Measurements from ENCODE around the gene ZBTB16. TPM values are rescaled to one million over a fixed set of nuclear protein-coding genes. Genes with fewer than 3 reads are reported as not detected.

ZBTB16 gene
- polyA plus RNA-seq, 1 donor from 2014 or later: 0.45 TPM

DNA sequence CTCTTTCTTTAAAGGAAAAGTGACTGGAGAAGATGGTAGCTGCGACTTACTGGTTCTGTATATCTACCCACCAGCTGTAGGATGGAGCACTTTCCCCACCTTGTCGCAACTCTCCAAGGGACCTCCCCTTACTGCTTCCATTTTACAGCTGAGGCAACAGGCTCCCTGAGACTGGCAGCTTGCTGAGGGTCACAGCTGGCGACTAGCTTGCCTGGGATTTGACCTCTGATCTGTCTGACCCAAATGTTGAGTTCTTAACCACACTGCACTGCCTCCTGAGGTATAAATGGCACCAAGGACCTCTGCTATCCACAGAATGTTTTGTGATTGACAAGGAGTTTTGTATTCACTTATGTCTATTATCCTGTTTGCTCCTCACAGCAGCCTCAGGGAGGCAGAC is 121.7 kb downstream of the ZBTB16 start:
- no peak overlapping the region for H3K27ac ChIP-seq (ENCODE audit: low read length)

DNA sequence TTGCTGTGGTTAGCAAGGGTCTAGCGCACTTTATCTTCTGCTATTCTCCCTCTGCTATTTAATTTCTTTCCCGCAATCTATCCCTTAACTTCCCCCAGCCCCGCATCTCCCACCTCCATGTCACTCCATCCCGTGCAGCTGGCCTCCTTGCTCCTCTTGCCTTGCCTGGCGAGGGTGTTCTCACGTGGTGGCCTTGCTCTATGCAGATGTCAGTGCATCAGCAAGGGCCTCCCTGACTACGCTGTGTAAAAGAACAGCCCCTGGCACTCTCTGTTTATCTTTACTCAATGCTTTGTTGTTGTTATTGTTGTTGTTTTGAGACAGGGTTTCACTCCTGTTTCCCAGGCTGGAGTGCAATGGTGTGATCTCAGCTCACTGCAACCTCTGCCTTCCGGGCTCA is 122.2 kb downstream of the ZBTB16 start:
- no peak overlapping the region for H3K9ac ChIP-seq (ENCODE audit: low read length)
- H3K9me2 ChIP-seq (ENCODE audit: insufficient read depth, low read length): no peaks in the 10 kb centered on the region
- H3K9me3 ChIP-seq (ENCODE audit: low read length): no peaks in the 10 kb centered on the region
- no peaks in the 10 kb centered on the region for H3K36me3 ChIP-seq (ENCODE audit: insufficient read depth, low read length)
- no peaks in the 10 kb centered on the region for H3F3A ChIP-seq (ENCODE audit: insufficient read depth, low read length, poor library complexity, severe bottlenecking)
- H4K20me1 ChIP-seq (ENCODE audit: insufficient read depth): no peaks in the 10 kb centered on the region
- H3K4me2 ChIP-seq (ENCODE audit: low read length): no peak overlapping the region
- H3K27me3 ChIP-seq (ENCODE audit: insufficient read depth, low read depth, low read length): no peaks in the 10 kb centered on the region
- H3K27ac ChIP-seq (ENCODE audit: low read length): no peak overlapping the region
- H3K79me2 ChIP-seq (replicated peaks; ENCODE audit: insufficient read depth, low read length): peaks cover 4% of the 10 kb centered on the region
- H3K4me3 ChIP-seq (ENCODE audit: low read length): no peak overlapping the region
- TF ChIP-seq EZH2 (IDR thresholded peaks at IDR 0.05; ENCODE audit: borderline replicate concordance, insufficient read depth, low read length, poor library complexity, severe bottlenecking): no peak
- TF ChIP-seq MXI1 (conservative IDR thresholded peaks at IDR 0.05; ENCODE audit: poor library complexity, severe bottlenecking): no peak
- TF ChIP-seq, protein P1, sequence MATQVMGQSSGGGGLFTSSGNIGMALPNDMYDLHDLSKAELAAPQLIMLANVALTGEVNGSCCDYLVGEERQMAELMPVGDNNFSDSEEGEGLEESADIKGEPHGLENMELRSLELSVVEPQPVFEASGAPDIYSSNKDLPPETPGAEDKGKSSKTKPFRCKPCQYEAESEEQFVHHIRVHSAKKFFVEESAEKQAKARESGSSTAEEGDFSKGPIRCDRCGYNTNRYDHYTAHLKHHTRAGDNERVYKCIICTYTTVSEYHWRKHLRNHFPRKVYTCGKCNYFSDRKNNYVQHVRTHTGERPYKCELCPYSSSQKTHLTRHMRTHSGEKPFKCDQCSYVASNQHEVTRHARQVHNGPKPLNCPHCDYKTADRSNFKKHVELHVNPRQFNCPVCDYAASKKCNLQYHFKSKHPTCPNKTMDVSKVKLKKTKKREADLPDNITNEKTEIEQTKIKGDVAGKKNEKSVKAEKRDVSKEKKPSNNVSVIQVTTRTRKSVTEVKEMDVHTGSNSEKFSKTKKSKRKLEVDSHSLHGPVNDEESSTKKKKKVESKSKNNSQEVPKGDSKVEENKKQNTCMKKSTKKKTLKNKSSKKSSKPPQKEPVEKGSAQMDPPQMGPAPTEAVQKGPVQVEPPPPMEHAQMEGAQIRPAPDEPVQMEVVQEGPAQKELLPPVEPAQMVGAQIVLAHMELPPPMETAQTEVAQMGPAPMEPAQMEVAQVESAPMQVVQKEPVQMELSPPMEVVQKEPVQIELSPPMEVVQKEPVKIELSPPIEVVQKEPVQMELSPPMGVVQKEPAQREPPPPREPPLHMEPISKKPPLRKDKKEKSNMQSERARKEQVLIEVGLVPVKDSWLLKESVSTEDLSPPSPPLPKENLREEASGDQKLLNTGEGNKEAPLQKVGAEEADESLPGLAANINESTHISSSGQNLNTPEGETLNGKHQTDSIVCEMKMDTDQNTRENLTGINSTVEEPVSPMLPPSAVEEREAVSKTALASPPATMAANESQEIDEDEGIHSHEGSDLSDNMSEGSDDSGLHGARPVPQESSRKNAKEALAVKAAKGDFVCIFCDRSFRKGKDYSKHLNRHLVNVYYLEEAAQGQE (IDR thresholded peaks at IDR 0.05; ENCODE audit: borderline replicate concordance): no peak
- TF ChIP-seq TAF1 (IDR thresholded peaks at IDR 0.05; ENCODE audit: low read depth): no peak
- TF ChIP-seq SMC3 (conservative IDR thresholded peaks at IDR 0.05; ENCODE audit: poor library complexity): no peak
- TF ChIP-seq POLR2AphosphoS5 (IDR thresholded peaks at IDR 0.05): no peak
- TF ChIP-seq, protein P2, sequence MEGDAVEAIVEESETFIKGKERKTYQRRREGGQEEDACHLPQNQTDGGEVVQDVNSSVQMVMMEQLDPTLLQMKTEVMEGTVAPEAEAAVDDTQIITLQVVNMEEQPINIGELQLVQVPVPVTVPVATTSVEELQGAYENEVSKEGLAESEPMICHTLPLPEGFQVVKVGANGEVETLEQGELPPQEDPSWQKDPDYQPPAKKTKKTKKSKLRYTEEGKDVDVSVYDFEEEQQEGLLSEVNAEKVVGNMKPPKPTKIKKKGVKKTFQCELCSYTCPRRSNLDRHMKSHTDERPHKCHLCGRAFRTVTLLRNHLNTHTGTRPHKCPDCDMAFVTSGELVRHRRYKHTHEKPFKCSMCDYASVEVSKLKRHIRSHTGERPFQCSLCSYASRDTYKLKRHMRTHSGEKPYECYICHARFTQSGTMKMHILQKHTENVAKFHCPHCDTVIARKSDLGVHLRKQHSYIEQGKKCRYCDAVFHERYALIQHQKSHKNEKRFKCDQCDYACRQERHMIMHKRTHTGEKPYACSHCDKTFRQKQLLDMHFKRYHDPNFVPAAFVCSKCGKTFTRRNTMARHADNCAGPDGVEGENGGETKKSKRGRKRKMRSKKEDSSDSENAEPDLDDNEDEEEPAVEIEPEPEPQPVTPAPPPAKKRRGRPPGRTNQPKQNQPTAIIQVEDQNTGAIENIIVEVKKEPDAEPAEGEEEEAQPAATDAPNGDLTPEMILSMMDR (IDR thresholded peaks at IDR 0.05; ENCODE audit: poor library complexity, severe bottlenecking): no peak
- TF ChIP-seq EP300 (conservative IDR thresholded peaks at IDR 0.05; ENCODE audit: poor library complexity, severe bottlenecking): no peak
- no peak for TF ChIP-seq RAD21 (conservative IDR thresholded peaks at IDR 0.05)
- no peak overlapping the region for H2AFZ ChIP-seq (ENCODE audit: low read depth, low read length)

More for the DNA sequence above, 121.7 kb downstream of the ZBTB16 start:
- no peaks in the 10 kb centered on the region for H3K9me3 ChIP-seq (ENCODE audit: low read length)
- H3K4me3 ChIP-seq (ENCODE audit: low read length): no peak overlapping the region
- no peak overlapping the region for H2AFZ ChIP-seq (ENCODE audit: low read depth, low read length)
- H3K9ac ChIP-seq (ENCODE audit: low read length): no peak overlapping the region
- H3F3A ChIP-seq (ENCODE audit: insufficient read depth, low read length, poor library complexity, severe bottlenecking): no peaks in the 10 kb centered on the region
- H3K79me2 ChIP-seq (replicated peaks; ENCODE audit: insufficient read depth, low read length): peaks cover 4% of the 10 kb centered on the region
- TF ChIP-seq, protein P1 (IDR thresholded peaks at IDR 0.05; ENCODE audit: borderline replicate concordance): no peak
- TF ChIP-seq TAF1 (IDR thresholded peaks at IDR 0.05; ENCODE audit: low read depth) (no peak), POLR2AphosphoS5 (IDR thresholded peaks at IDR 0.05) (no peak), RAD21 (conservative IDR thresholded peaks at IDR 0.05) (no peak), EP300 (conservative IDR thresholded peaks at IDR 0.05; ENCODE audit: poor library complexity, severe bottlenecking) (no peak)
- TF ChIP-seq, protein P2 (IDR thresholded peaks at IDR 0.05; ENCODE audit: poor library complexity, severe bottlenecking): no peak
- no peaks in the 10 kb centered on the region for H3K36me3 ChIP-seq (ENCODE audit: insufficient read depth, low read length)
- H3K27me3 ChIP-seq (ENCODE audit: insufficient read depth, low read depth, low read length): no peaks in the 10 kb centered on the region
- H3K4me2 ChIP-seq (ENCODE audit: low read length): no peak overlapping the region
- no peaks in the 10 kb centered on the region for H4K20me1 ChIP-seq (ENCODE audit: insufficient read depth)
- no peaks in the 10 kb centered on the region for H3K9me2 ChIP-seq (ENCODE audit: insufficient read depth, low read length)
